A673 (cell line): ENCODE results near the gene INVS.

Experiments
- EZH2 ChIP-seq: fragments of 200-600 bp; sonication (generic); IDR thresholded peaks from 2 replicates; pipeline ENCODE4 v1.6.1; 2017; ENCODE audit warnings: borderline replicate concordance, low read depth, mild to moderate bottlenecking, mixed read lengths, antibody characterized with exemption, low read length; ENCODE audit not compliant: poor library complexity, severe bottlenecking
- TF ChIP-seq, protein P1 (sequence below): fragments of 300-800, 200-600 bp; sonication (generic); conservative IDR thresholded peaks from 2 replicates; pipeline ENCODE4 v1.5.1; 2017; ENCODE audit warnings: low read depth, mild to moderate bottlenecking, antibody characterized with exemption, low read length, moderate library complexity, mixed read lengths

DNA sequence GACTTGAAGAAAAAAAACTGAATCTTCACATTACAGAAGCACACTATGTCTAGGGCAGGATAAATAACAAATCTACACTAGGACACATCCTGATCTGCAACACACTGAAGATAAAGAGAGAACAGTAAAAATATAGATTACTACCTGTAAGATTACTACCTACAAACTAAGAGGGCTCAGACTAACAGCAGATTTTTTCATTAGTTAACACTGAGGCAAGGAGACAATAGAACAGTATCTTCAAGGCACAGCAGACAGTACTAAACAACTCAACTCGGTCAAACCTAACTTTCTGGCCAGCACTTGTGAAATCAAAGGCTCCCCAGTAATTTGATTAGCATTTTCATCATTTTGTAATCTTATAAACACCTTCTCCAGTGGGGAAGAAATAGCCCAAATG is 207.2 kb downstream of the INVS start:
- TF ChIP-seq, protein P1, sequence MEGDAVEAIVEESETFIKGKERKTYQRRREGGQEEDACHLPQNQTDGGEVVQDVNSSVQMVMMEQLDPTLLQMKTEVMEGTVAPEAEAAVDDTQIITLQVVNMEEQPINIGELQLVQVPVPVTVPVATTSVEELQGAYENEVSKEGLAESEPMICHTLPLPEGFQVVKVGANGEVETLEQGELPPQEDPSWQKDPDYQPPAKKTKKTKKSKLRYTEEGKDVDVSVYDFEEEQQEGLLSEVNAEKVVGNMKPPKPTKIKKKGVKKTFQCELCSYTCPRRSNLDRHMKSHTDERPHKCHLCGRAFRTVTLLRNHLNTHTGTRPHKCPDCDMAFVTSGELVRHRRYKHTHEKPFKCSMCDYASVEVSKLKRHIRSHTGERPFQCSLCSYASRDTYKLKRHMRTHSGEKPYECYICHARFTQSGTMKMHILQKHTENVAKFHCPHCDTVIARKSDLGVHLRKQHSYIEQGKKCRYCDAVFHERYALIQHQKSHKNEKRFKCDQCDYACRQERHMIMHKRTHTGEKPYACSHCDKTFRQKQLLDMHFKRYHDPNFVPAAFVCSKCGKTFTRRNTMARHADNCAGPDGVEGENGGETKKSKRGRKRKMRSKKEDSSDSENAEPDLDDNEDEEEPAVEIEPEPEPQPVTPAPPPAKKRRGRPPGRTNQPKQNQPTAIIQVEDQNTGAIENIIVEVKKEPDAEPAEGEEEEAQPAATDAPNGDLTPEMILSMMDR = no peak
- TF ChIP-seq EZH2 = no peak
